Suppressor macrophage (primary cell): ENCODE results near the gene GRM5.
A peak's percentile ranks its signal among the peaks of the same experiment; 100 is the strongest.
"Not testable (repeated sequence)": the region's sequence is repeated elsewhere in the genome, so short reads cannot be mapped to it uniquely, and the experiment has no call there.

Source experiments
- DNase-seq, 4 experiments: peaks; one replicate each; pipeline ENCODE4 v3.0.0-alpha.2; 2020 to 2022

GRM5 gene

GRCh38 chr11:88972210-88972609, 93.6 kb downstream of the GRM5 start:
- no peak for DNase-seq

DNA sequence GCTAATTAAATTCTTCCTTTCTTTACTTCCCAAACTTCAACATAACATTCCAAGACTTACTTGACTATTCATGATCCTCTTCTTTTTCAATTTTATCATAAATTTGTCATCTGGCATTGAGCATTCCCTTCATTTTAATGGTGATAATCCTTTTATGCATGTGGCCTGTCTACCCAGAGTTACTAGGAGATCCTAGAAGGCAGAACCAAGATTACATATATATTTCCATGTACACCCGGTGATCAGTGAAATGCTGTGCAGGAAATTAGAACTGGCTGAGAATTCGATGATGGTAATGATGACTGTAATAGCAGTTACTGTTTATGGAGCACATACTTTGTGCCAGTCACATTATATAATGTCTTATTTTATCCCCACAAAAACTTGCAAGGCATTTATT, 104.2 kb downstream of the GRM5 start:
- DNase-seq, result not testable (repeated sequence)

DNA sequence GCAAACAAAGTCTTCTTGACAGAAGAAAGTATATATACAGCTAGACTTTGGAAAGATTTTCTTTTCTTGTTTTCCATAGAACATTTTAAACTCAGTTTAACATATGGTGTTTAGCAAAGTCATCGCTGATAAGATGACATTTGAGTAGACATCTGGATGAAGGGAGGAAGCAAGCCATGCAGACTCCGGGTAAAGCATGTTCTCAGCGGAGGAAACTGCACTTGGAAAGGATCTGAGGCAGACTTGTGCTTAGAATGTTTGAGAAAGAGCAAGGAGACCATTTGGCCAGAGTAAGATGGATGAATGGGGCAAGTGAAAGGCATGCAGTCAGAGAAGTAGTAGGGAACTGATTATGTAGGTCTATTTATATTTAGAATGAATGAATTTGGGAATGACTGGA, 105.9 kb downstream of the GRM5 start:
- DNase-seq, result not testable (repeated sequence)

- DNase-seq, result no peak
Observed at GRCh38 chr11:88950975-88951374, 114.8 kb downstream of the GRM5 start.

DNA sequence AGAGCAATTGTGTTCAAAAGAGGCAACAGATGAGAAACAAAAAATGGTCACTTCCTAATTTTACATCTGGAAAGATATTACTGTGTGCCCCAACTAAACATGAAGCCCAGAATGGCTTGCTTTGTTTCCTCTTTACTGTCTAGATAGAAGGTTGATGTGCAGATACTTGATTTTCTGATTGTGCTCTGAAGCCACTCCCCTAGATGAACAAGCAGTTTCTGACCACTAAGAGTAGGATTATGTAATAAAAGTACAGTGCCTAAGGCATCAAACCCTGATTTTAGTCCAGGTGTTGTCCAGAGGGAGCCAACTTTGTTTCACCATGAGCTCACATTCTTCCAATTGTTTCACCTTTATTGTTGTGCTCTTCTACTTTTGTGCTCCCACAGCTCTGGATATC, 116.9 kb downstream of the GRM5 start:
- not testable (repeated sequence) for DNase-seq

- DNase-seq, result not testable (repeated sequence)
Observed at GRCh38 chr11:88947843-88948572, 117.8 kb downstream of the GRM5 start.

DNA sequence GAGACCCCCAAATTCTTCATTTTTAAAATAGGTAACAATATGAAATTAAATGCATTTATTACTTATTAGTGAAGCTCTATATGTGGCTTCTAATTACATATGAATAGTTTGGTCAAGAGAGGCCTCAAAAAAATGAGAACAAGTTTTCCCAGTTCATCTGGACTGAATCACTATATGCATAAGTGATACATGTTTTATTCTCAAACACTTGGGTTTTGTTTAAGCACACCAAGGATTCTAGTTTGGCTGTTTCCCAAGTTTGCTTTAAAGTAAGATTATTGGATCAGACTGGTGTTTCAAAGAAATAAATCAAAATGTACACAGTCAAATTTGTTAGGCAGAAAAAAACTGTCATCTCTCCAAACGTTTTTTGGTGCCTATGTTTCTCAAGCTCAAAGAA, 136.1 kb downstream of the GRM5 start:
- not testable (repeated sequence) for DNase-seq

- not testable (repeated sequence) for DNase-seq
Observed at GRCh38 chr11:88917065-88917464, 148.7 kb downstream of the GRM5 start.

DNA sequence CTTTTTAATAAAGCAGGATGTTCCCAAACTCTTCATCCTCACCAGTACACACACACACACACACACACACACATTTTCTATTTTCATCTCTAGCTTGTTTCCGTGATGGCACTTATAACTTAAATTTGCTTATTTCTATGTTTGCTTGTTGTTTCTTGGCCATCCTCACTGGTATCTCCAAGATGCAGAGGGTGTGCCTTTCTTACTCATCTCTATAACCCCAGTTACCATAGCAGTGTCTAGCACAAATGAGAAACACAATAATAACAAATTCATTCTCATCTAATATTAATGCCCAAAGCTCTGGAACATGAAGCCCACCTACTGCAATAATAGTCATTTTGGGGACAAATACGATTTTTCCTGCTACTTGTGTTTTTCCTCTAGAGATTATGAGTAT, 156.3 kb downstream of the GRM5 start:
- no peak for DNase-seq

DNA sequence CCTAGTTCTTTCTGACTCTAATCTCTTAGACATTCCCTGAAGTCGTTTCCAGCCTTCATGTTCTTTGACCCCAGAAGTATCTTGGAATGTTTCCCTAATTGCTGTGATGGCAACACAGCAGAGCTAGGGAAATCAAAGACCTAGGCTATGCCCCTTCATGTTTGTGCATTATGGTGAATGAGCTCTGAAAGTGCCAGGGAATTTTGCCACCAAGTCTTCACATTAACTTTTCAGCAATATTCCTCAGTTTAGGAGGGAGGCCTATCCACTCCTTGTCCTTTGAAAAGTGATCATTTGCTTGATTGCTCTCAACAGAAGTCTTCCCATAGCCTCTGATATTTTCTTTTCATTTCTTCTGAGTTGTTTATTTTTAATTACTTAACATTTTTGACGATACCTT, 164.3 kb downstream of the GRM5 start:
- not testable (repeated sequence) for DNase-seq

GRCh38 chr11:88888855-88889254, 176.9 kb downstream of the GRM5 start:
- not testable (repeated sequence) for DNase-seq

GRCh38 chr11:88886796-88887195, 179.0 kb downstream of the GRM5 start:
- DNase-seq, result peak in 1 of 4 experiments; percentile 2

- DNase-seq, result not testable (repeated sequence)
Observed at GRCh38 chr11:88882800-88883199, 183.0 kb downstream of the GRM5 start.

DNA sequence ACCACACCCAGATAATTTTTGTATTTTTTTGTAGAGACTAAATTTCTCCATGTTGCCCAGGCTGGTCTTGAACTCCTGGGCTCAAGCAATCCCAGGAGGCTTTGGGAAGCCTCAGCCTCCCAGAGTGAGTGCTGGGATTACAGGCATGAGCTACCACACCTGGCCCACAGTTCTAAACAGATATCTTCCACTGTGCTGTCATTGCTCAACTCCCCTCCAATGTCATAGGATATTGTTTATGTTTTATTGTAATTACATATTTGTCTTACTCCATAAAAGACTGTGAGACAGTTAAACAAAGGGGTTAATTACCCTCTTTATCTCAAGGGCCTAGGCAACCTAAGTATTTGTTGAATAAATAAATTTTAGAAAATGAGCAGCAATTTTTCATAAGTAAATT, 204.2 kb downstream of the GRM5 start:
- DNase-seq, result no peak

GRCh38 chr11:88860431-88860830, 205.4 kb downstream of the GRM5 start:
- not testable (repeated sequence) for DNase-seq

- DNase-seq, result not testable (repeated sequence)
Observed at GRCh38 chr11:88853963-88854362, 211.8 kb downstream of the GRM5 start.

DNA sequence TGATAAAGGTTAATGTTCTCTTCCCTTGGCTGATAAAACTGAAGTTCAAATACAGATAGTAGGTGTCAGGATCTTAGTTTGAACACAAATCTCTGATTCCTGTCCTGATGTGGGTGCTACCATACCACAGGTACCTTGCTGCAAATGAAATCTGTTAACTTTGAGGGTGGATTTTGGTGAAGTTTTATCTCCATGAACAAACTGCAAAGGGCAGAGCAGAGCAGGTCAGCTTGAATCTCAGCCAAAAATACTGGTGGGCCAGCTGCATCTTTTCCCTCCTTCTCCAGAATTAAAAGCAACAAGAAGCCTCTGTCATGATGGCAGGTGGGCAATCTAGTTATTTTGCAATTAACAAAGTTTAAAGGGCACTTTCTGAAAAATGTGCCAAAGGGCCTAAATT, 214.2 kb downstream of the GRM5 start:
- not testable (repeated sequence) for DNase-seq

DNA sequence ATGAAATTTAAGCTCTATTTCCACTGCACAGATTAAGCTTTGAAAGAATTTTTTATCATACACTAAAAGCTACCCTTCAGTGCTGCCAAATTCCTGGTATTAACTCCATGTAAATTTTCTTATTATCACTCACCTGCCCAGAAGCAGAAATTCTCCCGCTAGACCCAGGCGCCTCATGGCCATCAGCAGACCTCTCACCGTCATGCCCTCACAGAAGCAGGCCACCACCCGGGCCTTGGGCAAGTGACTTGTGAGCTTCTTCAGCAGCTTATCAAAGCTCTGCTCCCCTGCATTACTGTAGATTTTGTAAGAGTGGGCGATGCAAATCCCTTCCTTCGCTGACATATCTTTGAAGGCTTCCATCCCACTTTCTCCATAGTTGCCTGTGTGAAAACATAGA, 216.0 kb downstream of the GRM5 start:
- not testable (repeated sequence) for DNase-seq

- DNase-seq, result no peak
Observed at GRCh38 chr11:88849368-88849767, 216.4 kb downstream of the GRM5 start.

GRCh38 chr11:88846266-88846665, 219.5 kb downstream of the GRM5 start:
- not testable (repeated sequence) for DNase-seq

DNA sequence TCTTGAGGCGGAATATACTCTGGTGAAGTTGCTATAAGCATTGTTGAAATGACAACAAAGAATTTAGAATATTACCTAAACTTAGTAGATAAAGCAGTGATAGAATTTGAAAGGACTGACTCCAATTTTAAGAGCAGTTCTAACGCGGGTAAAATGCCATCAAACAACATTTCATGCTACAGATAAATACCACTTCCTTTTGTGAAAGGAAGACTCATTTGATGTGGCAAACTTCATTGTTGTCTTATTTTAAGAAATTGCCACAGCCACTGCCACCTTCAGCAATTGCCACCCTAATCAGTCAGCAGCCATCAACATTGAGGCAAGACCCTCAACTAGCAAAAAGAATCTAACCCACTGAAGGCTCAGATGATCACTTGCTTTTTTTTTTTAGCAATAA, 220.8 kb downstream of the GRM5 start:
- DNase-seq, result not testable (repeated sequence)

- not testable (repeated sequence) for DNase-seq
Observed at GRCh38 chr11:88843766-88844426, 221.9 kb downstream of the GRM5 start.

DNA sequence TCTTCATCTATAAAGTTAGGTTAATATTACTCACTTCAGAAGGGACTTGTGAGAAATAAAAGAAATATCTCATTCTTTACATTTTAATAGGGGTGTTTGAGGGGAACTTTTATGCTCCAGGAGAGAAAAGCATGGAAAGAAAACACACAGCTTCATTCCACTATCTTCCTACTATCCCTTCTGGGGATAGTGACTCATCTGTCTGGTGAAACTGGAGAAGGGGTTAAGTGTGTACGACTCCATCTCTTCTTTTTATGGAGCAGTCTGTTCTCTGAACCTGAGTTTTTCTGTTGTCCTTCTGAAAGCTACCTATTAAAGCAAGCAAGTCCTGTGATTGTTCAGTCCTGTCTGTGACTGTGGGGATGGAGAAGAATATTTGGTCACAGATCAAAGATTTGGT, 227.6 kb downstream of the GRM5 start:
- not testable (repeated sequence) for DNase-seq

DNA sequence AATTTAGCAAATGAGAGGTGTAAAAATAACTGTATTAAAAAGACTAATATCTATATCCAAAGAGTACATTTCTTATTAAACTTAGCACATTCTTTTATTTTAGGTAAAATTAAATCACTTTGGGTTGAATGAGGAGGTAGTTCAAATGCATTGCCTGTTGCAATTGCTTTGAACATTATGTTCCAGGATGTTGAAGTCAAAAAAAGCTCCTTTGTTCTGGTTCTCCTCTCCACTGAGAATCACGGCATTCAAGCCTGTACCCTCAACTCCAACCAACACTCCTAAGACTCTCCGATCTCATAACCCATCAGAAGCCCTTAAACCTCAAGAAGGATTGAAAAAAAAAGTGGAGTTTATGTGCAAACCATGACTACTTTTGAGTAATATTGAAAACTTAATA, 230.1 kb downstream of the GRM5 start:
- DNase-seq, result not testable (repeated sequence)
